Measurements from ENCODE around the gene SCNN1G. TPM values are rescaled to one million over a fixed set of nuclear protein-coding genes. Genes with fewer than 3 reads are reported as not detected.
A peak's percentile ranks its signal among the peaks of the same experiment; 100 is the strongest.
"Not testable (repeated sequence)": the region's sequence is repeated elsewhere in the genome, so short reads cannot be mapped to it uniquely, and the experiment has no call there.

SCNN1G gene
- total RNA-seq, 1 donor: not detected

- H3K4me3 ChIP-seq (ENCODE audit: insufficient read depth, low read length): no peak overlapping the region
- peak; percentile 79 for DNase-seq (ENCODE audit: insufficient read length, low spot score, missing footprints)
- H3K9me3 ChIP-seq (ENCODE audit: low read depth, low read length): no peaks in the 10 kb centered on the region
- peak overlapping the region; percentile 59 for H3K4me2 ChIP-seq (ENCODE audit: insufficient read depth, low read length)
- peaks cover 13% of the 10 kb centered on the region for H3K4me1 ChIP-seq (ENCODE audit: insufficient read depth, low read length)
- H4K20me1 ChIP-seq (ENCODE audit: insufficient read depth, low read length): no peaks in the 10 kb centered on the region
- H3K27ac ChIP-seq (ENCODE audit: low read depth, low read length): peak overlapping the region; percentile 28
- no peak for TF ChIP-seq CTCF (IDR thresholded peaks at IDR 0.05; ENCODE audit: extremely low read depth, low read depth, low read length)
- no peak overlapping the region for H2AFZ ChIP-seq (ENCODE audit: low read length)
- no peaks in the 10 kb centered on the region for H3K27me3 ChIP-seq (ENCODE audit: insufficient read depth, low read length)
- no peaks in the 10 kb centered on the region for H3K36me3 ChIP-seq (ENCODE audit: insufficient read depth, low read length)
- no peaks in the 10 kb centered on the region for H3K79me2 ChIP-seq (ENCODE audit: insufficient read depth, low read length)
These were observed 66.0 kb downstream of the SCNN1G start for GRCh38 chr16:23248261-23249194.

GRCh38 chr16:23249830-23250229, 67.3 kb downstream of the SCNN1G start:
- Histone ChIP-seq H3K4me3 (ENCODE audit: insufficient read depth, low read length) (no peak overlapping the region), H3K27ac (ENCODE audit: low read depth, low read length) (no peak overlapping the region), H2AFZ (ENCODE audit: low read length) (no peak overlapping the region), H3K79me2 (ENCODE audit: insufficient read depth, low read length) (no peaks in the 10 kb centered on the region), H3K4me1 (ENCODE audit: insufficient read depth, low read length) (peaks cover 21% of the 10 kb centered on the region), H3K36me3 (ENCODE audit: insufficient read depth, low read length) (no peaks in the 10 kb centered on the region), H3K9me3 (ENCODE audit: low read depth, low read length) (no peaks in the 10 kb centered on the region), H4K20me1 (ENCODE audit: insufficient read depth, low read length) (no peaks in the 10 kb centered on the region), H3K27me3 (ENCODE audit: insufficient read depth, low read length) (no peaks in the 10 kb centered on the region), H3K4me2 (ENCODE audit: insufficient read depth, low read length) (no peak overlapping the region)
- TF ChIP-seq CTCF (IDR thresholded peaks at IDR 0.05; ENCODE audit: extremely low read depth, low read depth, low read length): no peak
- no peak for DNase-seq (ENCODE audit: insufficient read length, low spot score, missing footprints)

GRCh38 chr16:23252310-23252709, 69.8 kb downstream of the SCNN1G start:
- TF ChIP-seq CTCF (IDR thresholded peaks at IDR 0.05; ENCODE audit: extremely low read depth, low read depth, low read length): no peak
- H3K36me3 ChIP-seq (ENCODE audit: insufficient read depth, low read length): no peaks in the 10 kb centered on the region
- H2AFZ ChIP-seq (ENCODE audit: low read length): no peak overlapping the region
- no peak for DNase-seq (ENCODE audit: insufficient read length, low spot score, missing footprints)
- H4K20me1 ChIP-seq (ENCODE audit: insufficient read depth, low read length): no peaks in the 10 kb centered on the region
- no peaks in the 10 kb centered on the region for H3K27me3 ChIP-seq (ENCODE audit: insufficient read depth, low read length)
- no peak overlapping the region for H3K27ac ChIP-seq (ENCODE audit: low read depth, low read length)
- H3K9me3 ChIP-seq (ENCODE audit: low read depth, low read length): no peaks in the 10 kb centered on the region
- H3K4me1 ChIP-seq (ENCODE audit: insufficient read depth, low read length): peaks cover 22% of the 10 kb centered on the region
- H3K4me2 ChIP-seq (ENCODE audit: insufficient read depth, low read length): no peak overlapping the region
- no peak overlapping the region for H3K4me3 ChIP-seq (ENCODE audit: insufficient read depth, low read length)
- H3K79me2 ChIP-seq (ENCODE audit: insufficient read depth, low read length): no peaks in the 10 kb centered on the region

GRCh38 chr16:23253650-23254049, 71.1 kb downstream of the SCNN1G start:
- H3K36me3 ChIP-seq (ENCODE audit: insufficient read depth, low read length); H2AFZ ChIP-seq (ENCODE audit: low read length); DNase-seq (ENCODE audit: insufficient read length, low spot score, missing footprints); H3K27ac ChIP-seq (ENCODE audit: low read depth, low read length); H3K79me2 ChIP-seq (ENCODE audit: insufficient read depth, low read length); H3K27me3 ChIP-seq (ENCODE audit: insufficient read depth, low read length); H4K20me1 ChIP-seq (ENCODE audit: insufficient read depth, low read length); H3K4me3 ChIP-seq (ENCODE audit: insufficient read depth, low read length); H3K9me3 ChIP-seq (ENCODE audit: low read depth, low read length); H3K4me2 ChIP-seq (ENCODE audit: insufficient read depth, low read length): not testable (repeated sequence)
- peaks cover 12% of the 10 kb centered on the region for H3K4me1 ChIP-seq (ENCODE audit: insufficient read depth, low read length)
